HG02678 (cell line): ENCODE measurements around the gene SEPTIN8.

Experiments used
- ATAC-seq: cut with Tn5 transposase; IDR thresholded peaks from one replicate; pipeline ENCODE4 v1.9.1; 2021; ENCODE audit warnings: mild to moderate bottlenecking, moderate library complexity; ENCODE audit not compliant: unreplicated experiment

The SEPTIN8 gene

GRCh38 chr5:132714456-132715307, 62.4 kb downstream of the SEPTIN8 start:
- ATAC-seq, result no peak

GRCh38 chr5:132708645-132709044, 68.4 kb downstream of the SEPTIN8 start:
- no peak for ATAC-seq

- no peak for ATAC-seq
These were observed 72.2 kb downstream of the SEPTIN8 start for GRCh38 chr5:132704875-132705274.
